H1 (cell line): ENCODE measurements around the gene GALNT9.

Experiments
- ASH2L ChIP-seq: fragments of 200-600, 300-600 bp; sonication (generic); IDR thresholded peaks from one replicate; pipeline ENCODE4 v1.7.1; 2017; ENCODE audit warnings: low read length
- CHD2 ChIP-seq: IDR thresholded peaks from 2 replicates; pipeline ENCODE4 v1.6.1; 2012; ENCODE audit warnings: low read length, improper control_type of control experiment
- EZH2 ChIP-seq: fragments of 200-600 bp; sonication (generic); IDR thresholded peaks from 2 replicates; pipeline ENCODE4 v1.7.1; 2012; ENCODE audit warnings: low read depth, mild to moderate bottlenecking, moderate library complexity, low read length, inconsistent platforms; ENCODE audit not compliant: severe bottlenecking
- GTF2F1 ChIP-seq: IDR thresholded peaks from 2 replicates; pipeline ENCODE4 v1.6.1; 2012; ENCODE audit warnings: low read depth, low read length, improper control_type of control experiment, borderline replicate concordance
- HDAC2 ChIP-seq, 2 experiments: fragments of 300-600 bp in 1 of 2; sonication (generic) in 1 of 2; IDR thresholded peaks; 2 replicates each; pipeline ENCODE4 v1.6.1; 2011 to 2012; ENCODE audit warnings: low read depth in 2 of 2, low read length in 2 of 2, mild to moderate bottlenecking in 2 of 2, moderate library complexity in 2 of 2, borderline replicate concordance in 1 of 2, inconsistent platforms in 1 of 2
- JUN ChIP-seq: IDR thresholded peaks from 2 replicates; pipeline ENCODE4 v1.6.1; 2011; ENCODE audit warnings: low read depth, mild to moderate bottlenecking, improper control_type of control experiment, low read length
- POLR2A ChIP-seq, 2 experiments: IDR thresholded peaks; 1 replicate in 1 of 2; 2 replicates in 1 of 2; pipeline ENCODE4 v1.6.1; 2011; ENCODE audit warnings: low read depth in 2 of 2, low read length in 2 of 2, mild to moderate bottlenecking in 2 of 2; ENCODE audit errors: control extremely low read depth in 1 of 2
- POLR2AphosphoS5 ChIP-seq: IDR thresholded peaks from 2 replicates; pipeline ENCODE4 v1.6.1; 2011; ENCODE audit warnings: low read depth, low read length
- SP1 ChIP-seq: IDR thresholded peaks from 2 replicates; pipeline ENCODE4 v1.6.1; 2011; ENCODE audit warnings: low read depth, low read length
- TF ChIP-seq, protein P1 (sequence below): IDR thresholded peaks from 2 replicates; pipeline ENCODE4 v1.6.1; 2011; ENCODE audit warnings: low read length, improper control_type of control experiment
- TF ChIP-seq, protein P2 (sequence below), 3 experiments: IDR thresholded peaks; 1 replicate in 2 of 3; 2 replicates in 1 of 3; pipeline versions ENCODE4 v1.5.1 to v1.6.1; 2011; ENCODE audit warnings: low read length in 3 of 3, mild to moderate bottlenecking in 3 of 3, inconsistent platforms in 2 of 3, low read depth in 1 of 3, moderate library complexity in 1 of 3; ENCODE audit not compliant: insufficient read depth in 1 of 3; ENCODE audit errors: control extremely low read depth in 1 of 3
- TF ChIP-seq, protein P3 (sequence below): IDR thresholded peaks from 2 replicates; pipeline ENCODE4 v1.6.1; 2011; ENCODE audit warnings: low read depth, mild to moderate bottlenecking, low read length; ENCODE audit not compliant: insufficient read depth

DNA sequence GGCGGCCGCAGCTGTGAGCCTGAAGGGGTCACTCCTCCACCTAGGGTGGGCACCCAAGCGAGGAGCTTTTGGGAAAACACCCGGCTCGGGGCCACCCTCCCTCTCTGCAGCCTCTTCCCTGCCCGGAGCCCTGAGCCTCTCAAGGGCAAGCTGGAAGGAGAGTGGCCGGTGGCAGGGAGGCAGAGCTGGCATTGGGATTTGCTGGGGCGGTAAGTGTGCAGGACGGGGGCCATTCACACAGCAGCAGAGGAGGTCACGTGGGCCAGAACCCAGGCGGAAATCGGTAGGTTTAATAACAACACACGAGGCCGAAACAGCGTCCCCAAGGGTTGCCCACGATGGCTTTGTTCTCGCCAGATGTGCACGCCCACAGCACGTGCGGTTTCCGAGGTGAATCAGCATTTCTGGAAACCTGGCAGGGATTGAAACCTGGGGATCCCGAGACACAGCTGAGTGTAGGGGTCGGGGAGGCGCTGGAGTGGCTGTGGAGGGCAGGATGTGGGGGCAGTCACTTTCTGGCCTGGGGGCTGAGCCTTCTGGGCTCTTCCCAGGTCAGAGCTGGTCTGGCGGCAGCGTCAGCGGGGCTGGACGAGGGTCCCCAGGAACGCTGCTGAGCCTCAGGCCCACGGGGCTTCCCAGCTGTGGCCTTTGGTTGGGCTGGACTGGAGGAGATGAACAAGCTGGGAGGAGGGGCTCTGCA, 161.6 kb downstream of the GALNT9 start:
- TF ChIP-seq EZH2 (no peak), POLR2A (IDR thresholded peaks at IDR 0.05; ENCODE audit: control extremely low read depth in 1 of 2, low read depth in 2 of 2, low read length in 2 of 2) (no peak), ASH2L (no peak), POLR2AphosphoS5 (no peak), SP1 (no peak), HDAC2 (IDR thresholded peaks at IDR 0.05; ENCODE audit: borderline replicate concordance in 1 of 2, low read depth in 2 of 2, low read length in 2 of 2) (no peak), GTF2F1 (no peak), JUN (no peak), CHD2 (no peak)
- TF ChIP-seq, protein P1, sequence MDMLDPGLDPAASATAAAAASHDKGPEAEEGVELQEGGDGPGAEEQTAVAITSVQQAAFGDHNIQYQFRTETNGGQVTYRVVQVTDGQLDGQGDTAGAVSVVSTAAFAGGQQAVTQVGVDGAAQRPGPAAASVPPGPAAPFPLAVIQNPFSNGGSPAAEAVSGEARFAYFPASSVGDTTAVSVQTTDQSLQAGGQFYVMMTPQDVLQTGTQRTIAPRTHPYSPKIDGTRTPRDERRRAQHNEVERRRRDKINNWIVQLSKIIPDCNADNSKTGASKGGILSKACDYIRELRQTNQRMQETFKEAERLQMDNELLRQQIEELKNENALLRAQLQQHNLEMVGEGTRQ = no peak
- TF ChIP-seq, protein P2, sequence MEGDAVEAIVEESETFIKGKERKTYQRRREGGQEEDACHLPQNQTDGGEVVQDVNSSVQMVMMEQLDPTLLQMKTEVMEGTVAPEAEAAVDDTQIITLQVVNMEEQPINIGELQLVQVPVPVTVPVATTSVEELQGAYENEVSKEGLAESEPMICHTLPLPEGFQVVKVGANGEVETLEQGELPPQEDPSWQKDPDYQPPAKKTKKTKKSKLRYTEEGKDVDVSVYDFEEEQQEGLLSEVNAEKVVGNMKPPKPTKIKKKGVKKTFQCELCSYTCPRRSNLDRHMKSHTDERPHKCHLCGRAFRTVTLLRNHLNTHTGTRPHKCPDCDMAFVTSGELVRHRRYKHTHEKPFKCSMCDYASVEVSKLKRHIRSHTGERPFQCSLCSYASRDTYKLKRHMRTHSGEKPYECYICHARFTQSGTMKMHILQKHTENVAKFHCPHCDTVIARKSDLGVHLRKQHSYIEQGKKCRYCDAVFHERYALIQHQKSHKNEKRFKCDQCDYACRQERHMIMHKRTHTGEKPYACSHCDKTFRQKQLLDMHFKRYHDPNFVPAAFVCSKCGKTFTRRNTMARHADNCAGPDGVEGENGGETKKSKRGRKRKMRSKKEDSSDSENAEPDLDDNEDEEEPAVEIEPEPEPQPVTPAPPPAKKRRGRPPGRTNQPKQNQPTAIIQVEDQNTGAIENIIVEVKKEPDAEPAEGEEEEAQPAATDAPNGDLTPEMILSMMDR (IDR thresholded peaks at IDR 0.05; ENCODE audit: control extremely low read depth in 1 of 3, insufficient read depth in 1 of 3, low read depth in 1 of 3, low read length in 3 of 3) = no peak
- TF ChIP-seq, protein P3, sequence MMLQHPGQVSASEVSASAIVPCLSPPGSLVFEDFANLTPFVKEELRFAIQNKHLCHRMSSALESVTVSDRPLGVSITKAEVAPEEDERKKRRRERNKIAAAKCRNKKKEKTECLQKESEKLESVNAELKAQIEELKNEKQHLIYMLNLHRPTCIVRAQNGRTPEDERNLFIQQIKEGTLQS = no peak
